ENCODE results near the gene EEF1AKMT3. TPM values are rescaled to one million over a fixed set of nuclear protein-coding genes. Genes with fewer than 3 reads are reported as not detected.
"Not testable (repeated sequence)": the region's sequence is repeated elsewhere in the genome, so short reads cannot be mapped to it uniquely, and the experiment has no call there.

Gene EEF1AKMT3
- polyA plus RNA-seq, 1 donor = 8.0 TPM

DNA sequence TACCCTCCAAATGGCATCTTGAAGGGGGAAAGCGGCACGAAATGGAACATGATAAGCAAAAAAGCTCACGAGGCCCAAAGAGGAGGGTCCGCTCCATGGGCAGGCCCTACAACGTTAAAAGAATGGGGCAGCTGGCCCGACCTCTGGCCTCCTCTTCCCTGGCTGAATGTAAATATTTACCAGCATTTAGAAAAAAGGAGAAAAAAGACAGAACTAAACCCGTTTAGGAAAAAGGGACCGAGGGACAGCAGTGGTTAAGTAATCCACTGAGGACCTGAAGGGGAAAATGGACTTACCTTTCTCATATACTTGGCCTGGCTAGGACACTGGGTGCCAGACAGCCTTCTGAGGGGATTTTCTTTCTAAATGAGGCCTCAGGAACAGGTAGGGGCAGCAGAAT, 47.7 kb downstream of the EEF1AKMT3 start:
- not testable (repeated sequence) for H3K27ac ChIP-seq (ENCODE audit: low read length); DNase-seq; H3K27me3 ChIP-seq (ENCODE audit: control insufficient read depth, insufficient read depth, low read length); H3K4me1 ChIP-seq (ENCODE audit: control insufficient read depth, insufficient read depth, low read length); H3K9me3 ChIP-seq (ENCODE audit: control insufficient read depth, low read depth, low read length); H3K4me3 ChIP-seq (ENCODE audit: low read length)
- no CpG with 5 or more reads among the region's 8 CpGs for WGBS (ENCODE audit: insufficient coverage, low lambda C conversion rate)
- peaks cover 51% of the 10 kb centered on the region for H3K36me3 ChIP-seq (ENCODE audit: control insufficient read depth, insufficient read depth, low read length)

DNA sequence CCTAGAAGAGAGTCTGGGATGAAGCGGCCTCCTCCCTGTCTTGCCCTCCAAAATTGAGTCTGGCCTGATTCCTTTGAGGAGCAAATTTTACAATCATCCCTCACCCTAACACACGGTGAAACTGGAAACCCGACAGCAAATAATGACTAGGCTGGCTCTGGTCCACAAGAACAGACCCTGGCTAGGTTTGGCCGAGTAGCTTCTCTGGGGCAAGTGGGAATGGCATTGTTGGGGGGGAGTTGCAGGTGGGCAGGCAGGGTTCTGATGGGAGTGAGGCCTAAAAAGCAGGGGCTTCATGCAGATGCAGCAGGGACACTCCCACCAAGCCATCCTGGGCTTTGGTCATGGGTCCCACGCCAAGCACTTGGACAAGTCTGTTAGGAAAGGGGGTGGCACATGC, 48.6 kb downstream of the EEF1AKMT3 start:
- H3K27ac ChIP-seq (ENCODE audit: low read length) = not testable (repeated sequence)
- H3K36me3 ChIP-seq (ENCODE audit: control insufficient read depth, insufficient read depth, low read length) = peaks cover 60% of the 10 kb centered on the region

DNA sequence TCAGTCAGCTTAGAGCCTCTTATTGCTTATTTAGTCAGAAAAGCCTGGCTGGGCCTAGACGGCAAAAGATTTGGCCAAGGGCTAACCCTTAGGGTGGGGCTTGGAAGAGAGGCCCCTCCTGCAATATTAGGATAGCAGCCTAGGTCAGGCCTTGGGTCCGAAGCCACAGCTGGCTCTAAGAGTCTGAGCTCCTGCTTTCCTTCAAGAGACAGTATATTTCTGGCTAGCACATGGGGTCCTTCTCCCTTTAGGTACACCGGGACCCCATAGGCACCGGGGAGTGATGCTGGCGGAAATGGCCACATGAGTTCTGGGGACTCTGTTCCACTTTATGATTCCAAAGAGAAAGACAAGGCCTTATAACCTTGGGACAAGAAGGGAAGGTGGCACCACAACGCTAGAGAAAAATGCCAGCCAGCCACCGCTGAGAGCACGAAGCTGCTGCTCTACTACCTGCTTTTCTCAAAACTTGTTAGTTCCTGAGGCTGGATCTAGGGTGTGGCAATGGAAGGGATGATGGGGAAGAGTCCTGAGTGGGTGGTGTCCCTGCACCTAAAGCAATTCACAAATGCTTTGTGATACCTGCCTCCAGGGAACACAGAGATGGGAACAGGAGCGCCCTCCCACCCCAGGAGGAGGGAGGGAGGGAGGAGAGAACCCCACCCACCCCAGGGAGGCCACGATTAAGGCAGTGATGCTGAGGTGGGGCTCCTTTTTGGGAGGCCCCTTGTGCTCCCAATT, 49.2 kb downstream of the EEF1AKMT3 start:
- no CpG with 5 or more reads among the region's 10 CpGs for WGBS (ENCODE audit: insufficient coverage, low lambda C conversion rate)
- H3K36me3 ChIP-seq (ENCODE audit: control insufficient read depth, insufficient read depth, low read length) = peaks cover 66% of the 10 kb centered on the region
- H3K27ac ChIP-seq (ENCODE audit: low read length) = no peak overlapping the region

More for the DNA sequence above, 48.6 kb downstream of the EEF1AKMT3 start:
- not testable (repeated sequence) for H3K27me3 ChIP-seq (ENCODE audit: control insufficient read depth, insufficient read depth, low read length); H3K4me3 ChIP-seq (ENCODE audit: low read length); H3K9me3 ChIP-seq (ENCODE audit: control insufficient read depth, low read depth, low read length); H3K4me1 ChIP-seq (ENCODE audit: control insufficient read depth, insufficient read depth, low read length); DNase-seq
- no CpG with 5 or more reads among the region's 5 CpGs for WGBS (ENCODE audit: insufficient coverage, low lambda C conversion rate)

DNA sequence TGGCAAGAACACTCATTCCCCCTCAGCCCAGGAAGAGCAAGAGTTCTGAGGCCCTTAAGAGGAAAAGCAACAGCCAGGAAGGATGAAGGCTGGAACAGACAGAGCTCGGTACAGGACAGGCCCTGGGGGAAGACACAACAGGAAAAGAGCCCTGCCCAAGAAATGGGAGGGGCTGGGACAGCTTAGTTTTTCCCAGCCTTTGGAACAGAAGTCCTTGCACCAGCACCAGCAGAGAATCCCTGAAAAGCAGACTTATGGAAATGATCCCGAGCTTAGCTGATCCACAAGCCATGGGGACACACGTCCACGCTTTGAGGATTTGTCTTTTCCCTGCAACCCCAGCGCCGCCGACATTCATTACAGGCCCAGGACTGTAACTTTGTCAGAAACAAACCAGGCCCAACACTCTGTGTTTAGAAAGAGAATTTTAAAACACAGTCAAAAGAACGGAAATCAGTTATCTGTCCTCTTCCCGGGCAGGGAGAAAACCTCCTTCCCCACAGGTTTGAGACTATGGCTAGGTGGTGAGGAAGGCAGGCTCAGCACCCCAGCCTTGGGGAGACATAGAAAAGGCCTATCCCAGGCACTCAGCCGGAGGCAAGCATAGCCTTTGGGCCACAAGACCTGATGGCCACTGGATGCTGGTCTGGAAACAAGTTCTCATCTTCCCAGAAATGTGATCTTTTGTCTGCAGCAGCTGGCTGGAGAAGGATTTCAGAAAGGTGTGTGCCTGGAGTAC, 50.1 kb downstream of the EEF1AKMT3 start:
- H3K36me3 ChIP-seq (ENCODE audit: control insufficient read depth, insufficient read depth, low read length) = peaks cover 76% of the 10 kb centered on the region
- H3K9me3 ChIP-seq (ENCODE audit: control insufficient read depth, low read depth, low read length) = no peaks in the 10 kb centered on the region
- H3K27ac ChIP-seq (ENCODE audit: low read length) = no peak overlapping the region
- DNase-seq = no peak
- 100% methylated on average over 2 of the region's 10 CpGs for WGBS (ENCODE audit: insufficient coverage, low lambda C conversion rate)
- H3K27me3 ChIP-seq (ENCODE audit: control insufficient read depth, insufficient read depth, low read length) = no peaks in the 10 kb centered on the region
- H3K4me3 ChIP-seq (ENCODE audit: low read length) = no peak overlapping the region
- H3K4me1 ChIP-seq (ENCODE audit: control insufficient read depth, insufficient read depth, low read length) = peaks cover under 1% of the 10 kb centered on the region

More for the DNA sequence above, 49.2 kb downstream of the EEF1AKMT3 start:
- Histone ChIP-seq H3K9me3 (ENCODE audit: control insufficient read depth, low read depth, low read length) (no peaks in the 10 kb centered on the region), H3K27me3 (ENCODE audit: control insufficient read depth, insufficient read depth, low read length) (no peaks in the 10 kb centered on the region), H3K4me3 (ENCODE audit: low read length) (no peak overlapping the region), H3K4me1 (ENCODE audit: control insufficient read depth, insufficient read depth, low read length) (peaks cover 7% of the 10 kb centered on the region)
- DNase-seq = no peak

DNA sequence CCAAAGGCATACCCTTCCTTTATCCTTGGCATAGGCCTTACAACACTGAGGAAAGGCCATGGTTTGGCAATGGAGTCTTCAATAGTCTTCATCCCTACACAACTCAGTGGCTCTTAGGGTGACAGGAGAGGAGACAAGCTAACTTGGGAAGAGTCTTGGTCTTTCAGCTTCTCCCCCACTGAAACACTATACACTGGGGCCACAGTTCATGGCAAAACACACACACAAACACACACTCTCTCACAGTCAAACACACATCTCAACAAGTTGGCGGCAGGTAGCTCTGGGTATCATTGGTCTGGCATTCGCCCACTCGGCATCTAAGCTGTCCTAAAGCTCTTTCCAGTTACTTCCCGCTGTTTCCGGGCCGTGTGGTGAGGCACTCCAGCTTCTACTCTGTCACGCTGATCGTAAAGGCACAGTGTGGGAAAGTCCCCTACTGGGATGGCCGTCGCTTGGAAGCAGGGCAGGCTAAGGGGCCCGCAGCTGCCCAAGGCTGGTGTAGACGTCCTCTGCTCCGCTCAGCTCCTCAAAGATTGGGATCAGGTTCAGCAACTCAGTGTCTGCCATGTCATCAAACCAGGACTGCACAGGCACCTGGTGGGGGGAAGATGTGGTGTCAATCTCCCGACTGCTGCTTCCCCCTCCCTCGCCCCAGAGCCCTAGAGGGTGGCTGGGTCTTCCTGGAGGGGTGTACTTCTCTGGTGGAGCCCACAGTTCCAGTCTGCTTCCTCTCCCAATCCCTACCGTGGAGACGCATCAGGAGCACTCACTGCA, 50.9 kb downstream of the EEF1AKMT3 start:
- H3K27ac ChIP-seq (ENCODE audit: low read length) = no peak overlapping the region
- H3K4me3 ChIP-seq (ENCODE audit: low read length) = no peak overlapping the region
- peaks cover 80% of the 10 kb centered on the region for H3K36me3 ChIP-seq (ENCODE audit: control insufficient read depth, insufficient read depth, low read length)
- no peaks in the 10 kb centered on the region for H3K9me3 ChIP-seq (ENCODE audit: control insufficient read depth, low read depth, low read length)
- no peaks in the 10 kb centered on the region for H3K27me3 ChIP-seq (ENCODE audit: control insufficient read depth, insufficient read depth, low read length)
- no peak for DNase-seq
- no peaks in the 10 kb centered on the region for H3K4me1 ChIP-seq (ENCODE audit: control insufficient read depth, insufficient read depth, low read length)
- no CpG with 5 or more reads among the region's 17 CpGs for WGBS (ENCODE audit: insufficient coverage, low lambda C conversion rate)

DNA sequence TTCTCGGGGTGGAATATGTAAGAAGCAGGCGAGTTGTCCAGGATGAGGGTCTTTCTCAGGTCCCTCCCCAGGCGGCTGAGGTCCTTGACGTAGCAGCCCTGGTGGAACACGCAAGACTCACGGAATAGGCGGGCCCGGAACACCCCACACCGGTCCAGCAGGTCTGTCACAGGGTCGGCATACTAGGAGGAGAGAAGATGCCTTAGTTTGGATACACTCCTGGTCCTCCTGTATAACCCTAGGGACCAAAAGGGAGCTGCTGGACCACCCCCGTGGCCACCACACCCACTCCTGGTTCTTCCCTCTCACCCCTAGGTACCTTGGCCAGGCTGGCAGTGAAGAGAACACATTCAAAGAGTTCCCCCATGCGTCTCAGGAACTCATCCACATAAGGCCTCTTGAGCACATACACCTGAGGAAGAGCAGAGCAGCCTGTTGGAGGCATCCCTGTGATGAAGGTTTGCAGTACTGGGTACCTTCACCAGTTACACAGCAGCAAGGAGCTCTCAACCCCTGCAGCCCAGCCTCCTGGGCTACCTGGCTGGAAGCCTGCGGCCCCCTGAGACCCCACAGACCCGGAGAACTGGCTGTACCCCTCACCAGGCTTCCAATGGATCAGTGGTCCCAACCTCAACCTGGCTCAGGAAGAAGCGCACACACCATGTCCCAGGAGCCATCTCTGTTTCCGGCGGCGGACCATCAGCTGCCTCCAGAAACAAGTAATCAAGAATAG, 51.7 kb downstream of the EEF1AKMT3 start:
- H3K36me3 ChIP-seq (ENCODE audit: control insufficient read depth, insufficient read depth, low read length) = peaks cover 84% of the 10 kb centered on the region
- no peak for DNase-seq
- H3K27me3 ChIP-seq (ENCODE audit: control insufficient read depth, insufficient read depth, low read length) = no peaks in the 10 kb centered on the region
- H3K4me3 ChIP-seq (ENCODE audit: low read length) = no peak overlapping the region
- H3K4me1 ChIP-seq (ENCODE audit: control insufficient read depth, insufficient read depth, low read length) = no peaks in the 10 kb centered on the region
- H3K27ac ChIP-seq (ENCODE audit: low read length) = no peak overlapping the region
- WGBS (ENCODE audit: insufficient coverage, low lambda C conversion rate) = no CpG with 5 or more reads among the region's 18 CpGs
- H3K9me3 ChIP-seq (ENCODE audit: control insufficient read depth, low read depth, low read length) = no peaks in the 10 kb centered on the region

DNA sequence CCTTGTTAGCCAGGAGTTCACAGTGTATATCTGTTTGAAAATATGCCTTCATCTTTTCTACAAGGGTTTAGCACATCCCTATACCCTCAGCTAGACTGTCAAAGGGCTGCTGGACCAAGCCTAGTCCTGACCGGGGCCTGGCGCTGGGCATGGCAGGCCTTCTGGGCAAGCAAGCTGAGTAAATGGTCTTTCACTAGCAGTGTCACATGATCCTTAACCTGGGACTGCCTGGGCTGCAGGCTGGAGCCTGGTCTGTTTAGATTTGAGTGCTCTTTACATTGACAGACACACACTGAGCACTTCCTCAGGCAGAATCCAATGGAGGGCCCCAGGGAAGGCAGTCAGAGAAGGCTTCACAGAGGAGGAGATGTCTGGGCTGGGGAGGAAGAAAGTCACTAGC, 53.0 kb downstream of the EEF1AKMT3 start:
- no peaks in the 10 kb centered on the region for H3K27me3 ChIP-seq (ENCODE audit: control insufficient read depth, insufficient read depth, low read length)
- peaks cover 89% of the 10 kb centered on the region for H3K36me3 ChIP-seq (ENCODE audit: control insufficient read depth, insufficient read depth, low read length)
- H3K4me1 ChIP-seq (ENCODE audit: control insufficient read depth, insufficient read depth, low read length) = no peaks in the 10 kb centered on the region
- no CpG with 5 or more reads among the region's 2 CpGs for WGBS (ENCODE audit: insufficient coverage, low lambda C conversion rate)
- H3K27ac ChIP-seq (ENCODE audit: low read length) = no peak overlapping the region
- H3K9me3 ChIP-seq (ENCODE audit: control insufficient read depth, low read depth, low read length) = no peaks in the 10 kb centered on the region
- DNase-seq = no peak
- no peak overlapping the region for H3K4me3 ChIP-seq (ENCODE audit: low read length)

DNA sequence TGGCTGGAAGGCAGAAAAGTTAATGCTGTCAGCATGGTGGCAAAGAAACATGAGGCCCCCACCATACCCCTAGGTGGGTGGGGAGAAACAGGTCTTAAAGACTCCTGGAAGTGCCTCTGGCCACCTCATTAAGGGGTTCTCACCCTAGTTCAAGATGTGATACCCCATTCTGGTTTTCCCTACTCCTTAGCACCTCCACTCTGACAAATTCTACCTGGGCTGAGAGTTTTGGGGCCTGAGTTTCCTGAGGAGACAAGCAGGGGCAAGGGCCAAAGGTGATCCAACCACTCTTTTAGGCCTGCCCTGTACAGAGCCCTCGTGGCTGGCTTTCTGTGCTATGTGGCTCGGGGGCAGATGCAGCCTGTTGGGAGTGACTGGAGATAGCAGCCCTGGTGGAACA, 54.0 kb downstream of the EEF1AKMT3 start:
- no peak overlapping the region for H3K4me3 ChIP-seq (ENCODE audit: low read length)
- no CpG with 5 or more reads among the region's 2 CpGs for WGBS (ENCODE audit: insufficient coverage, low lambda C conversion rate)
- no peak for DNase-seq
- H3K27ac ChIP-seq (ENCODE audit: low read length) = no peak overlapping the region
- H3K9me3 ChIP-seq (ENCODE audit: control insufficient read depth, low read depth, low read length) = no peaks in the 10 kb centered on the region
- peaks cover 84% of the 10 kb centered on the region for H3K36me3 ChIP-seq (ENCODE audit: control insufficient read depth, insufficient read depth, low read length)
- H3K27me3 ChIP-seq (ENCODE audit: control insufficient read depth, insufficient read depth, low read length) = no peaks in the 10 kb centered on the region
- no peaks in the 10 kb centered on the region for H3K4me1 ChIP-seq (ENCODE audit: control insufficient read depth, insufficient read depth, low read length)

DNA sequence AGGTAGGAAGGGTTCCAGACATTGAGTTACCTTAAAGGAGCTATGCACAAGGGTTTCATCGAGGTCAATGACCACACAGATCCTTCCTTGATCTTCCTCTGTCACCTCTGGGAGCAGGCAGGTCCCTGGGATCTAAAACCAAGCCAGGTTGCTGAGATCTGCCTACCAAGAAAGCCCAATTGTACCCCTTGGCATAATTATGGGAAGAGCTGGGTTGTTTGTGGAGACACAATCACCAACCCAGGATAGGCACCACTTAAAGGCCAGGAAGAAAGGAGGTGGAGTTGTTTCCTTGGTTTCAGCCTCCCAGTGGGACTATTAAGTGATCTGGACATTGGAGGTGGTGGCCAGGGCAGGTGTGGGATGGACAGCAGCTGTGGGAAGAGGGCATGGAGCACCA, 54.6 kb downstream of the EEF1AKMT3 start:
- no peak for DNase-seq
- no peaks in the 10 kb centered on the region for H3K9me3 ChIP-seq (ENCODE audit: control insufficient read depth, low read depth, low read length)
- H3K27me3 ChIP-seq (ENCODE audit: control insufficient read depth, insufficient read depth, low read length) = no peaks in the 10 kb centered on the region
- H3K4me3 ChIP-seq (ENCODE audit: low read length) = no peak overlapping the region
- 83% methylated on average over 1 of the region's 1 CpG for WGBS (ENCODE audit: insufficient coverage, low lambda C conversion rate)
- peaks cover 78% of the 10 kb centered on the region for H3K36me3 ChIP-seq (ENCODE audit: control insufficient read depth, insufficient read depth, low read length)
- peaks cover 3% of the 10 kb centered on the region for H3K4me1 ChIP-seq (ENCODE audit: control insufficient read depth, insufficient read depth, low read length)
- H3K27ac ChIP-seq (ENCODE audit: low read length) = no peak overlapping the region
